Right cardiac atrium (tissue), 5 donors: ENCODE results near the gene GLTP. TPM values are rescaled to one million over a fixed set of nuclear protein-coding genes. Genes with fewer than 3 reads are reported as not detected.

Experiments used
- ATAC-seq, 2 donors: fragments of 200-7000 bp; cut with Tn5 transposase; one replicate each; pipeline versions ENCODE4 v1.8.0 to v1.9.1; 2020; ENCODE audit warnings: moderate library complexity in 2 of 2, mild to moderate bottlenecking in 1 of 2
- DNase-seq, 3 donors: peaks; one replicate each; pipeline ENCODE4 v3.0.0-alpha.2; 2020
- H3K27ac ChIP-seq: one replicate; pipeline ENCODE4 v1.5.1; 2013; ENCODE audit warnings: mild to moderate bottlenecking, low read length, control low read depth, moderate library complexity
- H3K27me3 ChIP-seq: one replicate; pipeline ENCODE4 v1.6.1; 2013; ENCODE audit not compliant: control insufficient read depth, insufficient read depth
- H3K4me1 ChIP-seq: one replicate; pipeline ENCODE4 v1.6.1; 2013; ENCODE audit warnings: low read length; ENCODE audit not compliant: control insufficient read depth, insufficient read depth
- H3K4me3 ChIP-seq: one replicate; pipeline ENCODE4 v1.5.1; 2013; ENCODE audit warnings: low read length, control low read depth
- H3K9me3 ChIP-seq: one replicate; pipeline ENCODE4 v1.6.1; 2013; ENCODE audit warnings: low read length; ENCODE audit not compliant: control insufficient read depth
- whole genome bisulfite sequencing: extraction: QIAGEN DNeasy Blood & Tissue Kit; methylation state at CpG from one replicate; pipeline ENCODE4 v1.1.7; 2013; 5-methylcytosine and 5-hydroxymethylcytosine counted together
- intact Hi-C, 4 donors: fragments of 100-400 bp; cut with DNase I; formaldehyde crosslinking; loops; one replicate each; pipeline versions ENCODE4 v1.11.0 to v1.14.0; 2022 to 2023
- polyA plus RNA-seq: library from polyadenylated mRNA; stranded (reverse); fragments of 200-250 nt; gene quantifications from one replicate; pipeline ENCODE4 v1.2.3, GENCODE V29; 2013
- total RNA-seq, 4 donors: library from RNA; stranded (reverse); fragmentation: NEBNext Ultra II Directional; extraction: Animal tissue kit (Norgen Biotek cat#: 25700); gene quantifications; one replicate each; pipeline ENCODE4 v1.2.1, GENCODE V29; 2021
- donor health status: healthy with polysubstance abuse.
- donor health status: DM: no; HTN: yes; CAD: no.
- donor health status: DM: no; HTN: no; CAD: no.
- donor health status: DM: no; HTN: yes; CAD: no; lungs with severe emphysema.
- donor health status: DM: yes; HTN: yes; CAD: no.

Gene GLTP
- total and polyA plus RNA-seq, 5 donors = 20.5 to 26.8 (median 20.8) TPM

DNA sequence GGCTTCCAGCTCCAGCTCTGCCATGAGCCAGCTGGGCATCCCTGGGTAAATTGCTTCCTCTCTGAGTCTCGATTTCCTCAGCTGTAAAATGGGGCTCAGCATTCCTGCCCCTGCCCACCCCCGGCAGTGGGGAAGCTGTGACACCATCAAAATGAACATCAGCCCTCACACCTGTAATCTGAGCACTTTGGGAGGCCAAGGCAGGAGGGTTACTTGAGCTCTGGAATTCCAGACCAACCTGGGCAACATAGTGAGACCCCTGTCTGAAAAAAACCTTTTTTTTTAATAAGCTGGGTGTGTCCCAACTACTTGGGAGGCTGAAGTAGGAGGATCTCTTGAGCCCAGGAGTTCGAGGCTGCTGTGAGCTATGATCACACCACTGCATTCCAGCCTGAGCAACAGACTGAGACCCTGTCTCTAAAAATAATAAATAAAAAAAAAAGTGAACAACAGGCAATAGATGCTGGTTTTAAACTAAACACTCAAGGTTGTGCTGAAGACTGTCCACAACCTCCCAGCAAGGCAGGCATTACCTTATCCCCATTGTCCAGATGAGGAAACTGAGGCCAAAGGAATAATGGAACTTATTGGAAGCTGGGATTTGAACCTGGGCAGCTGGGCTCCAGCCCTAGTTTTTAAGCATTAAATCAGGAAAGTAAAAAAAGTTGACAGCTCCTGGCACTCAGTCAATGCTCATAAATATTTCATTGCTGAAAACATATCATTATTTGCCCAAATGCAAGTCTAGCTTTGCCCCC is 51.4 kb downstream of the GLTP start:
- no peaks in the 10 kb centered on the region for H3K27me3 ChIP-seq
- peak overlapping the region; percentile 22 for H3K27ac ChIP-seq
- no peak overlapping the region for H3K4me3 ChIP-seq
- no peaks in the 10 kb centered on the region for H3K4me1 ChIP-seq
- intact Hi-C loops = no loop called here
- DNase-seq (no peak), ATAC-seq (no peak)
- H3K9me3 ChIP-seq = no peaks in the 10 kb centered on the region
- WGBS = 67% methylated on average over 3 of the region's 3 CpGs

GRCh38 chr12:109827566-109828550 is 52.5 kb downstream of the GLTP start:
- 52% methylated on average over 19 of the region's 19 CpGs for WGBS
- no peaks in the 10 kb centered on the region for H3K4me1 ChIP-seq
- DNase-seq = peak; percentile 59 to 83 (median 77)
- no peak overlapping the region for H3K4me3 ChIP-seq
- intact Hi-C loops = no loop called here
- no peaks in the 10 kb centered on the region for H3K9me3 ChIP-seq
- peak; percentile 75 to 78 for ATAC-seq
- no peaks in the 10 kb centered on the region for H3K27me3 ChIP-seq
- H3K27ac ChIP-seq = no peak overlapping the region

DNA sequence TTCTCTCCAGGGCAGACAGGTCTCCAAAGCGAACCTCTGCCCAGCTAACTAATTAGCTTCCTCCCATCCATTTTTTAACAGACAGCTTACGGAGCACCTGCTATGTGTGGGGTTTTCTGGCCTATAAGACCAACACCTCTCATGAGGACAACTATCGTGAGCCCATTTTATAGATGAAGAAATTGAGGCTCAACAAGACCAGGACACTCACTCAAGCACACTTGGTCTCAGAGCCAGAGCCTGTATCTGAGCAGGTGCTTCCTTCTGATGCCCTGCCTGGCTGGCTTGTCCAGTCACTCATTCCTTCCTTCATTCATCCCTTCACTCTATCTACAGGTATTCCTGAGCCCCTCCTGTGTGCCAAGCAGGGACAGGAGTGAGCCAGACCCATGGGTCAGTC is 53.3 kb downstream of the GLTP start:
- Histone ChIP-seq H3K4me1 (no peaks in the 10 kb centered on the region), H3K27me3 (no peaks in the 10 kb centered on the region), H3K9me3 (no peaks in the 10 kb centered on the region), H3K27ac (no peak overlapping the region), H3K4me3 (no peak overlapping the region)
- intact Hi-C loops = no loop called here
- WGBS = 90% methylated on average over 3 of the region's 3 CpGs
- DNase-seq (no peak), ATAC-seq (no peak)

GRCh38 chr12:109824731-109825130 is 55.6 kb downstream of the GLTP start:
- no peaks in the 10 kb centered on the region for H3K9me3 ChIP-seq
- H3K27ac ChIP-seq = no peak overlapping the region
- ATAC-seq (no peak), DNase-seq (no peak)
- H3K4me3 ChIP-seq = no peak overlapping the region
- intact Hi-C loops = no loop called here
- H3K4me1 ChIP-seq = no peaks in the 10 kb centered on the region
- WGBS = 88% methylated on average over 8 of the region's 8 CpGs
- no peaks in the 10 kb centered on the region for H3K27me3 ChIP-seq

GRCh38 chr12:109822951-109823411 is 57.4 kb downstream of the GLTP start:
- 66% methylated on average over 15 of the region's 15 CpGs for WGBS
- no peaks in the 10 kb centered on the region for H3K9me3 ChIP-seq
- H3K27ac ChIP-seq = no peak overlapping the region
- H3K27me3 ChIP-seq = no peaks in the 10 kb centered on the region
- no peaks in the 10 kb centered on the region for H3K4me1 ChIP-seq
- DNase-seq (no peak), ATAC-seq (peak; percentile 45 to 47)
- intact Hi-C loops = no loop called here
- H3K4me3 ChIP-seq = no peak overlapping the region

DNA sequence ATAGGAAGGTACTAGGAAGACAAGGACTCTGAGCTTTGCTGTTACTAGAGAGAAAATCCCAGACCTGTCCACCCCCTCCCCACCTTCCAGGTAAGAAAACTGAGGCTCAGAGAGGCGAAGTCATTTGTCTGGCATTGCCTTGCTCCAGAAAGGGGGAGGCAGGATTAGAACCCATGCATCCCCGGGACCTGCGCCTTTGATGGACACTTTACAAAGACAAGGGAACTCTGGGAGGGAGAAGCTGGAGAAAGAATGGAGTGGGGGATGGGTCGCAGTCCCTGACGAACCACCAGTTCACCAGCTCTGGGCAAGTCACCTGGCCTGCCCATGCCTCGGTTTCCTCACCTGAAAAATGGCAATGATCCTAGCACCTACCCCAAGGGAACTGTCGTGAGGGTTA is 57.9 kb downstream of the GLTP start:
- Histone ChIP-seq H3K4me3 (no peak overlapping the region), H3K27ac (no peak overlapping the region), H3K27me3 (no peaks in the 10 kb centered on the region), H3K9me3 (no peaks in the 10 kb centered on the region), H3K4me1 (no peaks in the 10 kb centered on the region)
- no peak for ATAC-seq
- DNase-seq = no peak
- intact Hi-C loops = no loop called here
- WGBS = 79% methylated on average over 7 of the region's 7 CpGs

GRCh38 chr12:109821968-109822367 is 58.4 kb downstream of the GLTP start:
- Histone ChIP-seq H3K4me3 (no peak overlapping the region), H3K27me3 (no peaks in the 10 kb centered on the region), H3K4me1 (no peaks in the 10 kb centered on the region), H3K27ac (no peak overlapping the region), H3K9me3 (no peaks in the 10 kb centered on the region)
- ATAC-seq (no peak), DNase-seq (no peak)
- intact Hi-C loops = no loop called here

- 91% methylated on average over 16 of the region's 16 CpGs for WGBS
- no peak for ATAC-seq
- Histone ChIP-seq H3K27ac (no peak overlapping the region), H3K4me1 (no peaks in the 10 kb centered on the region), H3K9me3 (no peaks in the 10 kb centered on the region), H3K27me3 (no peaks in the 10 kb centered on the region), H3K4me3 (no peak overlapping the region)
- intact Hi-C loops = no loop called here
- DNase-seq = no peak
Measured at GRCh38 chr12:109820816-109821381, 59.4 kb downstream of the GLTP start.

- intact Hi-C loops = no loop called here
- WGBS = 57% methylated on average over 10 of the region's 10 CpGs
- ATAC-seq = no peak
- Histone ChIP-seq H3K27ac (no peak overlapping the region), H3K4me3 (no peak overlapping the region), H3K27me3 (no peaks in the 10 kb centered on the region), H3K9me3 (no peaks in the 10 kb centered on the region), H3K4me1 (no peaks in the 10 kb centered on the region)
- DNase-seq = no peak
Measured at GRCh38 chr12:109818905-109819500, 61.3 kb downstream of the GLTP start.

- H3K4me3 ChIP-seq = no peak overlapping the region
- no peaks in the 10 kb centered on the region for H3K4me1 ChIP-seq
- H3K27me3 ChIP-seq = no peaks in the 10 kb centered on the region
- DNase-seq (no peak), ATAC-seq (no peak)
- 90% methylated on average over 9 of the region's 9 CpGs for whole genome bisulfite sequencing
- H3K27ac ChIP-seq = no peak overlapping the region
- H3K9me3 ChIP-seq = no peaks in the 10 kb centered on the region
- intact Hi-C loops = no loop called here
Measured at GRCh38 chr12:109818253-109818652, 62.1 kb downstream of the GLTP start.
